ENCODE measurements around the gene CMBL.
"Not testable (repeated sequence)": the region's sequence is repeated elsewhere in the genome, so short reads cannot be mapped to it uniquely, and the experiment has no call there.

CMBL gene

DNA sequence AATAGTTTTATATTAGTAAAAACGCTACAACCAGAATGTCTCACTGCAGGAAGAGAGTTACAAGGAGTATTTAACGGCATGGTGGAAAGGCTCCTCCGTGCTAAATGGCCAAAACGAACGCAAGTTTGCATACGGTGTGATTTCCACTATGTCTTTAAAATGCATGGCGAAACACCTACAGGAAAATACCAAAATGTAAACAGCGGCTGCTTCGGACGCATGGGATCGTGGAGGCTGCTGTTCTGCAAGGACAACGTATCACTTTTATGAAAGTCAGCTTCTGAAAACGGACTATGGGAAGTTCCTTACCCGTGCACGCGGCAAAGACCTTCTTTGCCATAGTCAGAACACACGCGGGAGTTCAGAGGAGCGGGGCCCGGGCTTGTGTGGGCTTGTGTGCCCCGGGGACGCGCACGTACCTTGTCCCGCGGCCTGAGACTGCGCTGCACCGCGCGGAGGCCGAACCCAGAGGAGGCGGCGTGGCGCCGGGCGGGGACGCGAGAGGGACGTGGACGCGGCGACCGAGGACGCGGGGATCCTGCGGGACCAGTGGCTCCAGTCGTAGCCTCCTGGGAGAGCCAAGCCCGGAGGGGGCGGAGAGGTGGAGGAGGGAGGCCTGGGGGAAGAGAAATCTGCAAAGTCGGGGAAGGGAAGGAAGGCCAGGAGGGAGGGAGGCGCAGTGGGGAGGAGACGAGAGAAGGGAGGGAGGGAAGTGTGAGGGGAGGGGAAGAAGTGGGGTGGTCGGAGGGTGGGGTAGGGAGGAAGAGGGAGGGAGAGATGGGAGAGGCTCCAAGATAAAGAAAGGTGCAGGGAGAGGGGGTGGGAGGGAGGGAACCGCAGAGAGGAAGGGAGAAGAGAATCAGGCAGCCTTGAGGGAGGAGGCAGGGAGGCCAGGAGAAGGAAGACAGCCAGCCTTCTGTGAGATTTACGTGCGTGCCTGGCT, at the start of gene CMBL:
Gene CMBL (minus strand): TSS at position 697 of the 943 bp plus-strand sequence. CDS start 17,140 bp downstream, outside the sequence.
- peak in 39 of 56 donors; percentile 6 to 75 (median 42) for DNase-seq

DNA sequence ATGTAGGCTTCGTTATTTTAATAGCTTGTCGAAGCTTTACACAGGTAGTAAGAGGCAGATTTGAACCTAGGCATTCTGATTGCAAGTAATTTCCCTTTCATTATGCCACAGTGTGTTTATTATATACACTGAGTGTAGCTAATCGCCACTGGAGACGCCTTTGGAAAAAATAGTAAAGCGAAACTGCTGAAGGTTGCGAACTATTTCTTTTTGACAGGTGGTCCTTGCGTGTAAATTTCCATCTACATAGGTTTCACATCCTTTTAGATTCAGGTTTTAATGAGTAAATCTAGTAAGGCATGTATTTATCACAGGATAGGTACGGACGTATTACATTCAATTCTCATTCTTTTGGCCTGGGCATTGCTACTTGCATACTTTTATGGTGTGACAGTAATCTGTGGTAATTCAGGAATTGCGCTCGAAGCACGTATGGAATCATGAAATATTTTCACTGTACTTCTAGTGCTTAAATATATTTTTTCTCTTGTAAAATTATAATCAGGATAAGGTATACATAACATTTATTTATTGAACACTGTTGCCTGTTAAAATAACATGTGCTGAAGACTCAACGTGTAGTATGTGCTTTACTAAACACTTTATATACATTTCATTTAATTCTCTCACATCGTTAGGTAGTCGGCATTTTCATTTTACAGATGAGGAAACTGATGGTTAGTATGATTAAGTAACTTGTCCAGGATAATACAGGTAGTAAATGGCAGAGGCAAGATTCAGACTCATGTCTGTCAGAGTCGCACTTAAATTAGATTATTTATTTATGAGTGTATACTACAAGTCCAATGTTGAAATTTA, 47.6 kb upstream of the CMBL start:
- DNase-seq: no peak

DNA sequence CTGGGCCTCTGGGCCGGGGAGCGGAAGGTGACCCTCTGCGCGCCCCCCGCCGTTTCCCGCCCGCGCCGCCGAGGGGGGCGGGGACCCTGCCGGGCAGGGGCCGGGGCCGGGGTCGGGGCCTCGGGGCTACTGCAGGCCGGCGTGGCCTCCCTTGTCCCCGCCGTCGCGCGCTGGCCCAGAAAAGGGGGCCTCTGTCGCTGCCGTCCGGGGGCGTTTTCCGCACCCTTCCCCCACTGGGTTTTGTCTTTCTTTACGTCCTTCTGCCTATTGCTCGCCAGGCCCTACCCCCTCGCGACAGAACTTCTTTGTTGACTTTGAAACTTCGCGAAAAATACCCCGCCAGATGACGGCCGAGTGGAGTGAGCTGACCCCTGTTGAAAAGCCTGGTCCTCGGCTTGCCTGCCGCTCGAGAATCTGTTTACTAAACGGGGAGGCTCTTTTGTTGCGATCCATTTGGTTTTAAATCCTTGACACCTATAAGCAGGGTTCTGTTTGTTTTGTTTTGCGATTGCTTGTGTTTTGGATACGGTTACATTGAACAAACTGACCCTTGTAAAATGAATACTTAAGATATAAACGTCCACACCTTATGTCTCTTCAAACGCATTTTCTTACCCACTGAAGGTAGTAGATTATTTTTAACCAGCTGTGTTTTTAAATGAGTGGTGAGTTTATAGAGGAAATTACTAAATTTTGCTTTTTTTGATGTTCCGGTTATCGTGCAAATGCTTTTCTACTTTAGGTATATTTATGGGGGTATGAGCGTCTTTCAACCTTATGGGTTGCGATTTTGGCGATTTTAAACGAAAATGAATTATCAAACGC, 46.6 kb upstream of the CMBL start:
- DNase-seq: peak in 15 of 56 donors; percentile 21 to 68 (median 40)

GRCh38 chr5:10353241-10354047, 45.7 kb upstream of the CMBL start, which contains the start of gene MARCHF6:
Gene MARCHF6, plus strand, starts transcription at chr5:10353695. Its CDS starts 204 bp downstream, at chr5:10353899.
- DNase-seq: peak; percentile 34 to 95 (median 88)

DNA sequence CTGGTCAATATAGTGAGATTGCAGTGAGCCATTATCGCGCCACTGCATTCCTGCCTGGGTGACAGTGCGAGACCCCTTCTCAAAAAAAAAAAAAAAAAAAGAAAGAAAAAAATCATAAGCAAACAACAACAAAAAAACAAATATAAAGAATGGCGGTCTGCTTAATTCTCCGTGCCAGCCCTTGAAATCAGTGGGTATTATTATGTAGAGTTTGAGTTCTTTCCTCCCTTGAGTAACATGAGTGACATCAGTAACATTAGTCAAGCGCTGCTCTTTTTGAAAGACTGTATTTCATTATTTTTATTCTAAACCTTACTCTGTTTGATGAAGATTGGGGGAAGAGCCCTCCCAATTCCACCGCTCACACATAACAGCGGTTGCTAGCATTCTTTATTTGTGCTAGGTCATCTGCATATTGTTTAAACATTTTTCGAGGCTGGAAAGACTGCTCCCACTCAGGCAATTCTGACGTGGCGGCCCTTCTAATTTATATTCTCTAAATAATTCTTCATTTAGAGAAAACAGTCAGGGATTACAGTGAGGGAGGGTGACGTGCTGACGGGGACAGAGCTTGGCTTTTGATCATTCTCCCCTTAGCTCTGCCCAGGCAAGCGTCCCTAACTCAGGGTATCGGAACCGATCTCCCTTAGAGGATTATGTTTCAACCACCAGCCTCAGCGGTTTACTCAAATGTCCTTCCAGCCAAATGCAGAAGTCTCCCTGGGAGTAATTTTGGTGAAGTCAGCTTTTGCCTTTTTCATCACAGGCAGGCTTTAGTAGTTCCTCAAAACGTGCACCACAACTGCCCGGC, 44.9 kb upstream of the CMBL start:
- DNase-seq: peak in 2 of 56 donors; percentile 74

- no peak for DNase-seq
Observed at GRCh38 chr5:10351919-10352318, 44.2 kb upstream of the CMBL start.

DNA sequence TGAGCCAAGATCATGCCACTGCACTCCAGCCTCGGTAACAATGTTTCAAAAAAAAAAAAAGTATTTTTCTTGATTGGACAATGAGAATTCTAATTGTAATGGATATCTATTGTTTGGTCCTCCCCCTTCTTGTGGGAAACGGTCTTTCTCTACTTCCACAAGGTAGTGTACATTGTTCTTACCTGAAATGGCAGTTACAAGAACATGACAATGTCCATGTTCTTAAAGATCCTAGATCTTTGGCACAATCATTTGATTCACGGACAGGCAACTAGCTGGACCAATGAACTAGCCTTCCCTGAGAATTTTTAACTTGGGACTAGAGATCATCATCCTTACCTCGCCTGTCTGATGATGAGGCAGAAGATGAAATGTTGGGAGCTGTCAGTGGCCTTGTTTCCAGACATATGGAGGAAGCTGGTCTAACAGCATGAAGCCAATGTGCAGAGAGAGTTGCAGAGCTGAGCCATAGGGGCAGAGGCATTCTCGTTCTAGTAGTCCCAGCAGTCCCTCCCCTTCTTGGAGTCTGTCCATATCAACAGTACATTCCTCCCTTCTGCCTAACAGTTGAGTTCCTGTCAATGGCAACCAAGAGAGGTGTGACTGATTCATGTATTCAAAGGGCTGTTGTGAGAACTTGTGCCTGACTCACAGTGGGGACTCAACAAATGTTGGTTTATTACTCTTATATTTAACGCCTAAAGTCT, 43.6 kb upstream of the CMBL start:
- no peak for DNase-seq

GRCh38 chr5:10348258-10348657, 40.6 kb upstream of the CMBL start:
- DNase-seq: no peak

DNA sequence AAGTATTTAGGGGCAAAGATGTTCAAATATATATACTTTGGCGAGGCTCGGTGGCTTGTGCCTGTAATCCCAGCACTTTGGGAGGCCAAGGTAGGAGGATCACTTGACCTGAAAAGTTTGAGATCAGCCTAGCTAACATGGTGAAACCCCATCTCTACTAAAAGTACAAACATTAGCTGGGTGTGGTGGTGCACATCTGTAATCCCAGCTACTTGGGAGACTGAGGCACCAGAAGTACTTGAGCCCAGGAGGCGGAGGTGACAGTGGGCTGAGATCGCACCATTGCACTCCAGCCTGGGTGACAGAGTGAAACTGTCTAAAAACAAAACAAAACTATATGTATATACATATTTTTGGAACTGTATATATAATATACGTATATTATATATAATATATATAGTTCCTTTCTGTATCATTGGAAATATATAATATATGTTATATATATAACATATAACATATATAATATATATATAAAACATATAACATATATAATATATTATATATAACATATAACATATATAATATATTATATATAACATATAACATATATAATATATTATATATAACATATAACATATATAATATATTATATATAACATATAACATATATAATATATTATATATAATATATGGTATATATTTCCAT, 36.9 kb upstream of the CMBL start:
- not testable (repeated sequence) for DNase-seq

GRCh38 chr5:10343486-10343885, 35.8 kb upstream of the CMBL start:
- no peak for DNase-seq

DNA sequence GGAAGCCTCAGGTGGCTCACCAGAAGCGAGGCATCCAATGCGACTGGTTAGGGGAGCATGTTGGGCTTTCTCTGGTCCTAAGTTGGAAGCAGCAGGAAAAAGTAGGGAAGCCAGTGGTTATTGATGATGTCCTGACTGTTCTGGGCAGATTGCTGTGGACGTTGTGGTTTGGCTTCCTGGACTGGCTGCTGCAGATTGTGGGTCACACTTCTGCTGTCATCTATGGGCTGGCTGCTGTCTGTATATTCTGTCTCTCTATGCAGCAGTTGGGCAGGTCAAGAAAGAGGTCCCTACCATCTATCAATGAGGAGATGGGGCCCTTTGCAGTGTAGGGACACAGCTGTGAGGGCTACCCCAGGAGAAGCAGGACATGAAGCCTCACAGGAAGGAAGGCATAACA, 32.3 kb upstream of the CMBL start:
- no peak for DNase-seq

GRCh38 chr5:10339058-10339811, 31.5 kb upstream of the CMBL start:
- peak in 35 of 56 donors; percentile 16 to 85 (median 44) for DNase-seq

GRCh38 chr5:10338686-10339057, 31.0 kb upstream of the CMBL start:
- no peak for DNase-seq

- no peak for DNase-seq
Observed at GRCh38 chr5:10337986-10338385, 30.3 kb upstream of the CMBL start.

GRCh38 chr5:10337107-10337506, 29.4 kb upstream of the CMBL start:
- no peak for DNase-seq

DNA sequence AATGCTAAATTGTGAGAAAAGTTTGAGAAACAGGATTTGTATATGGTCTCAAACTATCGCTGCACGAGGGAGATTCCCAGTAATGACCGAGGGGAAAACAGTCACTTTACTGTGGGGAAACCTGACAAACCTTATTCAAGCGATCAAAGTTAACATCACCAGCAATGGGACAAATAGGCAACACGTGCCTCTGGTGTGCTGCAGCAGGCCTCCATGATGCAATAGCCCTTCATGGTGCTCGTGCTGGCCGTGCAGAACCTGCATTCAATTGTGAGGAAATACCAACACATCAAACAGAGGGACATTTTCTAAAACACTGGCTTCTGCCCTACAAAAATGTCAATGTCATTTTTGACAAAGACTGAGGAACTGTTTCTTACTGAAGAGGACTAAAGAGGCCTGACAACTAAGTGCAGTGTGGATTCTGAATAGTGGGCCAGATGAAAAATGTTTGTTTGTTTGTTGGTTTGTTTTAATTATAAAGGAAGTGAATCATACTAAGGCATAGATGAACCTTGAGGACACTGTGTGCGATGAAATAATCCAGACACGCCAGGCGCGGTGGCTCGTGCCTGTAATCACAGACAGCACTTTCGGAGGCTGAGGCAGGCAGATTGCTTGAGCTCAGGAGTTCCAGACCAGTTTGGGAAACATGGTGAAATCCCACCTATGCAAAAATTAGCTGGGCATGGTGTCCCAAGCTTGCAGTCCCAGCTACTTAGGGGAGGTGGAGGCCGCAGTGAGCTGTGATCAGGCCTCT, 28.2 kb upstream of the CMBL start:
- no peak for DNase-seq

- DNase-seq: no peak
Observed at GRCh38 chr5:10334831-10335230, 27.1 kb upstream of the CMBL start.
